OCI-LY3 (cell line): ENCODE measurements around the gene COG5.

Experiments used
- EZH2phosphoT487 ChIP-seq: fragments of 200-600 bp; shearing (Covaris generic); IDR thresholded peaks from 2 replicates; pipeline ENCODE4 v1.6.1; 2018; ENCODE audit warnings: antibody characterized with exemption, mixed run types, low read depth
- TF ChIP-seq, protein P1 (sequence below): fragments of 200-600, 300-600 bp; sonication (generic); IDR thresholded peaks from 2 replicates; pipeline ENCODE4 v1.5.1; 2014; ENCODE audit warnings: antibody characterized with exemption, low read length, low read depth

DNA sequence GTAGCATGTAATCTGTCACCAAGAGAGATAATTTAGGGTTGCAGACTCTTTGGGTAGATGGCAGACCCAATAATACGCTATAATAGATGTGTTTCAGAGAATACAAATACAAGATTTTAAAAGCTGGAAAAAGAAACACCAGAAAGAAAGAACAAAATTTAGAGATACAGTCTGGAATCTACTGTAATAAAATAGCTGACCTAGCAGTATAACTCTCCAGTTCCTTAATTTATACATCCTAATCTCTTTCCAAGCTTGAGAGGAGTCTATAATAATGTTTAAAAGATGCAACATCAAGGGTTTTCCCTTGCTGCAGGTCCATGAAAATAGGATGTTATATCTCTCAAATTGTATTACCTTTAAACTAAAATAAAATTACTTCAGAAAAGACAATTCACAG lies 121.0 kb downstream of the COG5 start:
- TF ChIP-seq, protein P1, sequence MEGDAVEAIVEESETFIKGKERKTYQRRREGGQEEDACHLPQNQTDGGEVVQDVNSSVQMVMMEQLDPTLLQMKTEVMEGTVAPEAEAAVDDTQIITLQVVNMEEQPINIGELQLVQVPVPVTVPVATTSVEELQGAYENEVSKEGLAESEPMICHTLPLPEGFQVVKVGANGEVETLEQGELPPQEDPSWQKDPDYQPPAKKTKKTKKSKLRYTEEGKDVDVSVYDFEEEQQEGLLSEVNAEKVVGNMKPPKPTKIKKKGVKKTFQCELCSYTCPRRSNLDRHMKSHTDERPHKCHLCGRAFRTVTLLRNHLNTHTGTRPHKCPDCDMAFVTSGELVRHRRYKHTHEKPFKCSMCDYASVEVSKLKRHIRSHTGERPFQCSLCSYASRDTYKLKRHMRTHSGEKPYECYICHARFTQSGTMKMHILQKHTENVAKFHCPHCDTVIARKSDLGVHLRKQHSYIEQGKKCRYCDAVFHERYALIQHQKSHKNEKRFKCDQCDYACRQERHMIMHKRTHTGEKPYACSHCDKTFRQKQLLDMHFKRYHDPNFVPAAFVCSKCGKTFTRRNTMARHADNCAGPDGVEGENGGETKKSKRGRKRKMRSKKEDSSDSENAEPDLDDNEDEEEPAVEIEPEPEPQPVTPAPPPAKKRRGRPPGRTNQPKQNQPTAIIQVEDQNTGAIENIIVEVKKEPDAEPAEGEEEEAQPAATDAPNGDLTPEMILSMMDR = no peak
- TF ChIP-seq EZH2phosphoT487 = no peak
